Ovary (tissue), 3 donors: ENCODE data around the gene PRKACB.

Source experiments
- CTCF ChIP-seq, 3 donors: fragments of 450-650 bp in 2 of 3; fragments of 200-600 bp in 1 of 3; IDR thresholded peaks; one replicate each; pipeline versions ENCODE4 v1.5.1 to v1.8.0; 2016 to 2022; ENCODE audit warnings: antibody characterized with exemption in 3 of 3, mild to moderate bottlenecking in 1 of 3
- POLR2A ChIP-seq: fragments of 450-650 bp; IDR thresholded peaks from one replicate; pipeline ENCODE4 v1.6.1; 2017; ENCODE audit warnings: antibody characterized with exemption, mild to moderate bottlenecking, moderate library complexity
- donor health status: DM: no; HTN: no; CAD: no.

- TF ChIP-seq CTCF (IDR thresholded peaks at IDR 0.05), result no peak
- no peak for TF ChIP-seq POLR2A
Observed at GRCh38 chr1:84163123-84163931, 19.3 kb downstream of the PRKACB start.
